ENCODE measurements around the gene SLC25A38. TPM values are rescaled to one million over a fixed set of nuclear protein-coding genes. Genes with fewer than 3 reads are reported as not detected.

SLC25A38 gene
- total and polyA plus RNA-seq, 9 of the 15 experiments (the other 6 are each of a cell fraction or from before 2014, with no cell fraction given) = 13.5 to 51.1 (median 30.6) TPM

GRCh38 chr3:39383881-39384664 is 903 bp downstream of the SLC25A38 start (continued):
- peak; percentile 50 for TF ChIP-seq ZBTB9 (CRISPR knock-in tag; IDR thresholded peaks at IDR 0.05)
- TF ChIP-seq ZNF589 (CRISPR knock-in tag; IDR thresholded peaks at IDR 0.05; ENCODE audit: low read depth) = no peak
- peak; percentile 89 for TF ChIP-seq RBFOX2 (IDR thresholded peaks at IDR 0.05; ENCODE audit: low read depth, low read length)
- peak; percentile 71 for TF ChIP-seq RBBP5 (IDR thresholded peaks at IDR 0.05; ENCODE audit: borderline replicate concordance, insufficient read depth, low read length, poor library complexity, severe bottlenecking)
- no peak for TF ChIP-seq SPI1 (IDR thresholded peaks at IDR 0.05; ENCODE audit: borderline replicate concordance, low read depth, low read length)
- no peak for TF ChIP-seq TRIM28 (IDR thresholded peaks at IDR 0.05)
- peak; percentile 82 to 84; a peak in 3 of 4 replicates for TF ChIP-seq MAZ (CRISPR knock-in tag; conservative IDR thresholded peaks at IDR 0.05 in 1 of 2, IDR thresholded peaks at IDR 0.05 in 1 of 2)
- TF ChIP-seq JUN (IDR thresholded peaks at IDR 0.05; ENCODE audit: borderline replicate concordance, low read depth, low read length) = peak; percentile 46; the same call in 1 of the 2 replicates
- TF ChIP-seq JUN (CRISPR knock-in tag; IDR thresholded peaks at IDR 0.05; ENCODE audit: borderline replicate concordance) = no peak
- TF ChIP-seq MGA (IDR thresholded peaks at IDR 0.05) = peak; percentile 83
- peak; percentile 32; the same call in 1 of the 2 replicates for TF ChIP-seq STAG1 (CRISPR knock-in tag; IDR thresholded peaks at IDR 0.05; ENCODE audit: borderline replicate concordance)
- 0 out of 2 replicates have a peak, but pooled peaks have one; percentile 37 for TF ChIP-seq NR4A1 (CRISPR knock-in tag; IDR thresholded peaks at IDR 0.05)
- TF ChIP-seq NR4A1 (tag; IDR thresholded peaks at IDR 0.05) = no peak

Data from K562 (cell line).